Gastrocnemius medialis (tissue), 4 donors: ENCODE data around the gene ROCK1. TPM values are rescaled to one million over a fixed set of nuclear protein-coding genes. Genes with fewer than 3 reads are reported as not detected.

Experiments
- ATAC-seq, 2 donors: fragments of 150-250 bp; one replicate each; pipeline ENCODE4 v1.9.1; 2016
- DNase-seq, 2 donors: peaks; one replicate each; pipeline ENCODE4 v3.0.0-alpha.2; 2019
- H3K27ac ChIP-seq, 4 donors: fragments of 200-600 bp; sonication (generic); 1 replicate in 1 of 4; 2 replicates in 3 of 4; pipeline ENCODE4 v1.5.1; 2016 to 2018; ENCODE audit warnings: mild to moderate bottlenecking in 2 of 4, moderate library complexity in 1 of 4
- H3K27me3 ChIP-seq, 3 donors: fragments of 200-600 bp; sonication (generic) in 2 of 3; 1 replicate in 1 of 3; 2 replicates in 2 of 3; pipeline versions ENCODE4 v1.5.1 to v1.6.0; 2016 to 2019; ENCODE audit warnings: mild to moderate bottlenecking in 1 of 3, moderate library complexity in 1 of 3
- H3K36me3 ChIP-seq, 2 donors: fragments of 200-600 bp; sonication (generic) in 1 of 2; one replicate each; pipeline ENCODE4 v1.5.1; 2017 to 2018
- H3K4me1 ChIP-seq, 2 donors: fragments of 200-600 bp; sonication (generic) in 1 of 2; one replicate each; pipeline ENCODE4 v1.5.1; 2016 to 2017; ENCODE audit warnings: mild to moderate bottlenecking in 2 of 2
- H3K4me3 ChIP-seq, 4 donors: fragments of 200-600 bp; sonication (generic) in 3 of 4; 1 replicate in 1 of 4; 2 replicates in 3 of 4; pipeline ENCODE4 v1.5.1; 2016 to 2019; ENCODE audit warnings: mild to moderate bottlenecking in 2 of 4
- H3K9me3 ChIP-seq, 3 donors: fragments of 200-600 bp; sonication (generic) in 2 of 3; 1 replicate in 1 of 3; 2 replicates in 2 of 3; pipeline ENCODE4 v1.5.1; 2016 to 2019
- POLR2A ChIP-seq, 2 donors: fragments of 450-650 bp; IDR thresholded peaks; one replicate each; pipeline ENCODE4 v1.6.1; 2017; ENCODE audit warnings: antibody characterized with exemption in 2 of 2, mild to moderate bottlenecking in 2 of 2, moderate library complexity in 2 of 2
- in situ Hi-C, 4 donors: fragments of 200-750 bp; cut with MboI; loops; one replicate each; pipeline versions ENCODE4 v1.15.0 to v1.8.0; 2017; ENCODE audit warnings: low sequenced_read_pairs in 4 of 4
- intact Hi-C: fragments of 100-400 bp; cut with DNase I; formaldehyde crosslinking; loops from one replicate; pipeline ENCODE4 v1.15.1; 2023; ENCODE audit warnings: low total_unique reads
- total RNA-seq, 4 donors: library from RNA; depleted of rRNA; stranded (reverse); fragments of >200 nt; gene quantifications; one replicate each; pipeline versions ENCODE4 v1.1.0 to v1.2.3, GENCODE V29; 2016
- TF ChIP-seq, protein P1 (sequence below), 5 experiments: fragments of 450-650 bp in 3 of 5; fragments of 200-600 bp in 2 of 5; sonication (generic) in 2 of 5; IDR thresholded peaks in 4 of 5; conservative IDR thresholded peaks in 1 of 5; 1 replicate in 4 of 5; 2 replicates in 1 of 5; pipeline ENCODE4 v1.5.1; 2016 to 2019; ENCODE audit warnings: antibody characterized with exemption in 5 of 5, mild to moderate bottlenecking in 3 of 5, moderate library complexity in 3 of 5

The ROCK1 gene
- 10 to 100 TPM; 11.0 to 15.7 (median 12.7) TPM for total RNA-seq

GRCh38 chr18:21111346-21112139, at the start of gene ROCK1:
ROCK1 (minus strand) TSS chr18:21111813; CDS start chr18:21110910, 903 bp downstream.
- H3K27me3 ChIP-seq: no peaks in the 10 kb centered on the region
- peak within 1 kb of the TSS; percentile 96 to 100 (median 99) for H3K27ac ChIP-seq
- peak; percentile 96 to 98 for DNase-seq
- H3K9me3 ChIP-seq: no peaks in the 10 kb centered on the region
- in situ Hi-C loops (loop anchor here in 1 of 4 donors (10.0 kb wide), 1 partner anchor 107 kb away; no protein-coding TSS in a partner anchor), intact Hi-C loops (loop anchor here (5.0 to 10.0 kb wide), 3 partner anchors 109 to 723 kb away; partner anchors contain the start of gene ESCO1)
- H3K4me3 ChIP-seq: peak within 1 kb of the TSS; percentile 81 to 100 (median 98)
- ATAC-seq: peak; percentile 89 to 91
- H3K36me3 ChIP-seq: no peaks in the 10 kb centered on the region
- peaks cover 36 to 43% of the 10 kb centered on the region in 2 donors for H3K4me1 ChIP-seq
- TF ChIP-seq, protein P1, sequence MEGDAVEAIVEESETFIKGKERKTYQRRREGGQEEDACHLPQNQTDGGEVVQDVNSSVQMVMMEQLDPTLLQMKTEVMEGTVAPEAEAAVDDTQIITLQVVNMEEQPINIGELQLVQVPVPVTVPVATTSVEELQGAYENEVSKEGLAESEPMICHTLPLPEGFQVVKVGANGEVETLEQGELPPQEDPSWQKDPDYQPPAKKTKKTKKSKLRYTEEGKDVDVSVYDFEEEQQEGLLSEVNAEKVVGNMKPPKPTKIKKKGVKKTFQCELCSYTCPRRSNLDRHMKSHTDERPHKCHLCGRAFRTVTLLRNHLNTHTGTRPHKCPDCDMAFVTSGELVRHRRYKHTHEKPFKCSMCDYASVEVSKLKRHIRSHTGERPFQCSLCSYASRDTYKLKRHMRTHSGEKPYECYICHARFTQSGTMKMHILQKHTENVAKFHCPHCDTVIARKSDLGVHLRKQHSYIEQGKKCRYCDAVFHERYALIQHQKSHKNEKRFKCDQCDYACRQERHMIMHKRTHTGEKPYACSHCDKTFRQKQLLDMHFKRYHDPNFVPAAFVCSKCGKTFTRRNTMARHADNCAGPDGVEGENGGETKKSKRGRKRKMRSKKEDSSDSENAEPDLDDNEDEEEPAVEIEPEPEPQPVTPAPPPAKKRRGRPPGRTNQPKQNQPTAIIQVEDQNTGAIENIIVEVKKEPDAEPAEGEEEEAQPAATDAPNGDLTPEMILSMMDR (IDR thresholded peaks at IDR 0.05 in 4 of 5, conservative IDR thresholded peaks at IDR 0.05 in 1 of 5): no peak
- TF ChIP-seq POLR2A (IDR thresholded peaks at IDR 0.05): peak; percentile 67 to 82

GRCh38 chr18:21155443-21155842, 43.8 kb upstream of the ROCK1 start:
- H3K27ac ChIP-seq: no peak overlapping the region
- H3K27me3 ChIP-seq: no peaks in the 10 kb centered on the region
- H3K9me3 ChIP-seq: no peaks in the 10 kb centered on the region
- intact Hi-C loops: no loop called here
- no peaks in the 10 kb centered on the region for H3K36me3 ChIP-seq
- H3K4me1 ChIP-seq: no peaks in the 10 kb centered on the region
- ATAC-seq (no peak), DNase-seq (no peak)
- in situ Hi-C loops: loop anchor here in 1 of 4 donors (25.0 kb wide), 1 partner anchor 93 kb away; no protein-coding TSS in a partner anchor
- H3K4me3 ChIP-seq: no peak overlapping the region
- TF ChIP-seq, protein P1 (IDR thresholded peaks at IDR 0.05 in 4 of 5, conservative IDR thresholded peaks at IDR 0.05 in 1 of 5): no peak
- TF ChIP-seq POLR2A (IDR thresholded peaks at IDR 0.05): no peak

DNA sequence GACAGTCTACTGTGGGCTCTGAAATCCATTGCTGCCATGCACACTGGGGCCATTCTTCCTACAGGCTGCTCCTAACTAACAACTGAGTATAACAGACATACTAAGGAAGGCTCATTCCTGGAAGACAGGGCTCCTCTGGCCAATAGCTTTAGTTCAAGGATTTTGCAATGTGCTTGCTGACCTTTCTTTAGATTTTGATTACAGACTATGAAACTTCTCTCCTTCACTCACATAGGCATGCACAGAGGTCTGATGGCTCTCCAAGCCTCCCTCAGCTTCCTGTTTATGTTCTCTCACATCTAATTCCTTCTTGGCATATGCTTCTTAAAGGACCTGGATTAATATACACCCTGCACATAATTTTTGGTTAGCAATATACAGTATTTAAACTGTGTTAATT, 34.4 kb upstream of the ROCK1 start:
- TF ChIP-seq, protein P1 (IDR thresholded peaks at IDR 0.05 in 4 of 5, conservative IDR thresholded peaks at IDR 0.05 in 1 of 5): no peak
- no peak for TF ChIP-seq POLR2A (IDR thresholded peaks at IDR 0.05)
- H3K4me1 ChIP-seq: no peaks in the 10 kb centered on the region
- in situ Hi-C loops: no loop called here
- no peak for ATAC-seq
- no peak overlapping the region for H3K27ac ChIP-seq
- no peaks in the 10 kb centered on the region for H3K9me3 ChIP-seq
- no peaks in the 10 kb centered on the region for H3K27me3 ChIP-seq
- no peak overlapping the region for H3K4me3 ChIP-seq
- no peaks in the 10 kb centered on the region for H3K36me3 ChIP-seq
- DNase-seq: no peak
- intact Hi-C loops: no loop called here

GRCh38 chr18:21145371-21145770, 33.8 kb upstream of the ROCK1 start:
- DNase-seq: no peak
- H3K36me3 ChIP-seq: no peaks in the 10 kb centered on the region
- no peak overlapping the region for H3K4me3 ChIP-seq
- no peaks in the 10 kb centered on the region for H3K27me3 ChIP-seq
- no peak overlapping the region for H3K27ac ChIP-seq
- H3K9me3 ChIP-seq: no peaks in the 10 kb centered on the region
- in situ Hi-C loops (no loop called here), intact Hi-C loops (no loop called here)
- no peaks in the 10 kb centered on the region for H3K4me1 ChIP-seq
- no peak for ATAC-seq
- TF ChIP-seq POLR2A (IDR thresholded peaks at IDR 0.05): no peak
- TF ChIP-seq, protein P1 (IDR thresholded peaks at IDR 0.05 in 4 of 5, conservative IDR thresholded peaks at IDR 0.05 in 1 of 5): no peak
